SK-N-SH (cell line): Measurements from ENCODE around the gene SURF1. TPM values are rescaled to one million over a fixed set of nuclear protein-coding genes. Genes with fewer than 3 reads are reported as not detected.

Experiments
- CTCF ChIA-PET: fragments of 300-600, 350-600 bp; formaldehyde crosslinking; extraction: SDS; loops from one replicate; lab custom pipeline; 2021; lab: Yijun Ruan, JAX
- POLR2A ChIA-PET: fragments of 350-600 bp; sonication (Branson Sonifier 250); formaldehyde crosslinking; extraction: SDS; loops from one replicate; lab custom pipeline; 2020; ENCODE audit warnings: antibody characterized with exemption, inconsistent platforms; lab: Yijun Ruan, JAX
- DNase-seq: peaks from one replicate; pipeline ENCODE4 v3.0.0; 2012
- H2AFZ ChIP-seq: fragments of 200-600 bp; sonication (generic); 2 replicates; pipeline ENCODE4 v1.8.1; 2016; ENCODE audit warnings: antibody characterized with exemption, mild to moderate bottlenecking, low read depth
- H3F3A ChIP-seq: fragments of 200-600 bp; sonication (generic); replicated peaks from 2 replicates; pipeline ENCODE3; 2016; ENCODE audit warnings: antibody characterized with exemption, mild to moderate bottlenecking; ENCODE audit not compliant: insufficient read depth
- H3K27ac ChIP-seq, 2 experiments: fragments of 200-500 bp in 1 of 2; fragments of 200-600 bp in 1 of 2; sonication (Bioruptor generic) in 1 of 2; sonication (generic), shearing (Covaris generic) in 1 of 2; 2 replicates each; pipeline versions ENCODE4 v1.5.1 to v1.6.1; 2014 to 2016; ENCODE audit warnings: low read depth in 2 of 2, inconsistent platforms in 1 of 2, low read length in 1 of 2, mild to moderate bottlenecking in 1 of 2, mixed read lengths in 1 of 2
- H3K27me3 ChIP-seq: fragments of 200-600 bp; sonication (generic), shearing (Covaris generic); 2 replicates; pipeline ENCODE4 v1.6.1; 2016; ENCODE audit warnings: mixed run types; ENCODE audit not compliant: insufficient read depth
- H3K36me3 ChIP-seq, 2 experiments: fragments of 200-500 bp in 1 of 2; fragments of 200-600 bp in 1 of 2; sonication (Bioruptor generic) in 1 of 2; sonication (generic) in 1 of 2; replicated peaks in 1 of 2; 2 replicates each; pipeline versions ENCODE3 to v1.5.1; 2014 to 2016; ENCODE audit warnings: low read length in 1 of 2, mild to moderate bottlenecking in 1 of 2; ENCODE audit not compliant: insufficient read depth in 2 of 2, control insufficient read depth in 1 of 2
- H3K4me1 ChIP-seq, 2 experiments: fragments of 200-500 bp in 1 of 2; fragments of 200-600 bp in 1 of 2; sonication (Bioruptor generic) in 1 of 2; sonication (generic), shearing (Covaris generic) in 1 of 2; 2 replicates each; pipeline versions ENCODE4 v1.5.1 to v1.6.1; 2014 to 2016; ENCODE audit warnings: low read depth in 1 of 2, low read length in 1 of 2, mixed run types in 1 of 2; ENCODE audit not compliant: insufficient read depth in 2 of 2, control insufficient read depth in 1 of 2
- H3K4me2 ChIP-seq: fragments of 200-600 bp; sonication (generic), shearing (Covaris generic); 2 replicates; pipeline ENCODE4 v1.6.1; 2017; ENCODE audit warnings: mixed run types
- H3K4me3 ChIP-seq, 2 experiments: fragments of 200-500 bp in 1 of 2; fragments of 200-600 bp in 1 of 2; sonication (Bioruptor generic) in 1 of 2; sonication (generic), shearing (Covaris generic) in 1 of 2; 2 replicates each; pipeline versions ENCODE4 v1.5.1 to v1.8.1; 2014 to 2016; ENCODE audit warnings: low read depth in 2 of 2, inconsistent platforms in 1 of 2, low read length in 1 of 2, mild to moderate bottlenecking in 1 of 2, mixed read lengths in 1 of 2, moderate library complexity in 1 of 2
- H3K79me2 ChIP-seq: fragments of 200-600 bp; sonication (generic); 2 replicates; pipeline ENCODE4 v1.8.1; 2017; ENCODE audit warnings: mild to moderate bottlenecking; ENCODE audit not compliant: insufficient read depth
- H3K9ac ChIP-seq: fragments of 200-600 bp; sonication (generic); 2 replicates; pipeline ENCODE4 v1.6.1; 2017; ENCODE audit warnings: mixed run types
- H3K9me2 ChIP-seq: fragments of 200-600 bp; sonication (generic); 2 replicates; pipeline ENCODE4 v1.6.1; 2017; ENCODE audit warnings: mixed run types
- H3K9me3 ChIP-seq: fragments of 200-600 bp; sonication (generic); 2 replicates; pipeline ENCODE4 v1.6.1; 2017; ENCODE audit warnings: mixed run types, mild to moderate bottlenecking, moderate library complexity
- H4K20me1 ChIP-seq: fragments of 200-600 bp; sonication (generic); 2 replicates; pipeline ENCODE4 v1.6.1; 2017; ENCODE audit warnings: mild to moderate bottlenecking, mixed run types; ENCODE audit not compliant: insufficient read depth
- CTCF ChIP-seq: fragments of 200-600 bp; sonication (generic); IDR thresholded peaks from 2 replicates; pipeline ENCODE4 v1.6.1; 2017; ENCODE audit warnings: antibody characterized with exemption, mild to moderate bottlenecking, moderate library complexity
- ELF1 ChIP-seq: IDR thresholded peaks from 2 replicates; pipeline ENCODE4 v1.4.0; 2012
- EP300 ChIP-seq, 2 experiments: IDR thresholded peaks; 2 replicates each; pipeline versions ENCODE4 v1.4.0 to v1.6.1; 2012; ENCODE audit warnings: borderline replicate concordance in 1 of 2, low read depth in 1 of 2, low read length in 1 of 2
- EZH2phosphoT487 ChIP-seq: fragments of 200-600 bp; sonication (generic); IDR thresholded peaks from 2 replicates; pipeline ENCODE4 v1.6.1; 2017; ENCODE audit warnings: low read depth, mixed run types, mild to moderate bottlenecking, antibody characterized with exemption, moderate library complexity, borderline replicate concordance
- FOSL2 ChIP-seq: IDR thresholded peaks from 2 replicates; pipeline ENCODE4 v1.4.0; 2012; ENCODE audit warnings: low read depth, mild to moderate bottlenecking, moderate library complexity, borderline replicate concordance
- FOXJ3 ChIP-seq: sonication (generic); formaldehyde crosslinking; IDR thresholded peaks from 2 replicates; pipeline ENCODE4 v1.5.1; 2020; ENCODE audit warnings: mild to moderate bottlenecking, missing genetic modification reagents
- GABPA ChIP-seq: IDR thresholded peaks from 2 replicates; pipeline ENCODE4 v1.4.0; 2012; ENCODE audit warnings: low read depth, mild to moderate bottlenecking
- IRF3 ChIP-seq: fragments of 150-350 bp; IDR thresholded peaks from 2 replicates; pipeline ENCODE4 v1.6.1; 2016; ENCODE audit warnings: mild to moderate bottlenecking, low read depth, low read length
- MAX ChIP-seq: IDR thresholded peaks from 2 replicates; pipeline ENCODE4 v1.4.0; 2012; ENCODE audit warnings: low read depth
- MEF2A ChIP-seq: IDR thresholded peaks from 2 replicates; pipeline ENCODE4 v1.4.0; 2012; ENCODE audit warnings: low read depth, borderline replicate concordance
- MXI1 ChIP-seq: IDR thresholded peaks from 2 replicates; pipeline ENCODE4 v1.6.1; 2012; ENCODE audit warnings: mild to moderate bottlenecking, low read depth, low read length, improper control_type of control experiment
- NFIC ChIP-seq: IDR thresholded peaks from 2 replicates; pipeline ENCODE4 v1.4.0; 2012; ENCODE audit warnings: borderline replicate concordance
- NRF1 ChIP-seq: IDR thresholded peaks from 2 replicates; pipeline ENCODE4 v1.6.1; 2012; ENCODE audit warnings: low read depth, mild to moderate bottlenecking, low read length
- POLR2AphosphoS5 ChIP-seq: IDR thresholded peaks from 2 replicates; pipeline ENCODE4 v1.6.1; 2012; ENCODE audit warnings: low read depth, low read length
- RCOR1 ChIP-seq: fragments of 150-350 bp; IDR thresholded peaks from 2 replicates; pipeline ENCODE4 v1.6.1; 2017; ENCODE audit warnings: antibody characterized with exemption, low read length
- SIN3A ChIP-seq: IDR thresholded peaks from 2 replicates; pipeline ENCODE4 v1.6.1; 2012; ENCODE audit warnings: low read depth, mild to moderate bottlenecking, low read length, moderate library complexity, borderline replicate concordance
- SMC3 ChIP-seq: IDR thresholded peaks from 2 replicates; pipeline ENCODE4 v1.6.1; 2012; ENCODE audit warnings: low read depth, low read length, improper control_type of control experiment
- TCF12 ChIP-seq: IDR thresholded peaks from 2 replicates; pipeline ENCODE4 v1.4.0; 2012
- USF2 ChIP-seq: fragments of 150-350 bp; IDR thresholded peaks from 2 replicates; pipeline ENCODE4 v1.6.1; 2017; ENCODE audit warnings: antibody characterized with exemption, low read length, low read depth, borderline replicate concordance
- YY1 ChIP-seq: IDR thresholded peaks from 2 replicates; pipeline ENCODE4 v1.4.0; 2012; ENCODE audit warnings: low read depth, mild to moderate bottlenecking
- WGBS: methylation state at CpG from one replicate; pipeline ENCODE4 v1.1.6; 2017; ENCODE audit warnings: low lambda C conversion rate; 5-methylcytosine and 5-hydroxymethylcytosine counted together
- polyA plus RNA-seq, 3 experiments: library from polyadenylated mRNA; depleted of rRNA; stranded (reverse); fragments of >200 nt; gene quantifications; 2 replicates each; pipeline ENCODE4 v1.2.3, GENCODE V29; 2012

Gene SURF1
- polyA plus RNA-seq, 1 of the 3 experiments (the other 2 are of a cell fraction): 103 TPM

- Histone ChIP-seq H3K27ac (no peak overlapping the region), H3K36me3 (no peaks in the 10 kb centered on the region), H2AFZ (no peak overlapping the region), H3K4me2 (no peak overlapping the region), H3F3A (no peaks in the 10 kb centered on the region), H3K27me3 (no peaks in the 10 kb centered on the region), H3K4me3 (no peak overlapping the region), H4K20me1 (no peaks in the 10 kb centered on the region), H3K9me2 (no peaks in the 10 kb centered on the region)
- ChIA-PET CTCF (interaction anchor here (1.2 to 1.3 kb wide), 2 partner anchors 100 to 102 kb away, joined by 4 to 6 read pairs; no protein-coding TSS in a partner anchor), POLR2A (no interaction called here)
- 81% methylated on average over 13 of the region's 17 CpGs for whole genome bisulfite sequencing
- TF ChIP-seq USF2: no peak
- no peak for TF ChIP-seq SIN3A
- TF ChIP-seq MEF2A: no peak
- TF ChIP-seq, all 33 proteins: peak for 0
- Histone ChIP-seq H3K9ac (no peak overlapping the region), H3K9me3 (no peaks in the 10 kb centered on the region), H3K79me2 (no peaks in the 10 kb centered on the region), H3K4me1 (no peaks in the 10 kb centered on the region)
- no peak for DNase-seq
These were observed 28.5 kb upstream of the SURF1 start for GRCh38 chr9:133384736-133385321.

- H3K4me3 ChIP-seq: no peak overlapping the region
- no peaks in the 10 kb centered on the region for H3K4me1 ChIP-seq
- no peaks in the 10 kb centered on the region for H3K36me3 ChIP-seq
- no peak overlapping the region for H3K9ac ChIP-seq
- no peak overlapping the region for H2AFZ ChIP-seq
- WGBS: 96% methylated on average over 3 of the region's 3 CpGs
- no peak overlapping the region for H3K27ac ChIP-seq
- CTCF ChIA-PET: interaction anchor here (1.2 kb wide), 1 partner anchor 101 kb away, joined by 6 read pairs; no protein-coding TSS in a partner anchor
- no peaks in the 10 kb centered on the region for H4K20me1 ChIP-seq
- H3F3A ChIP-seq: no peaks in the 10 kb centered on the region
- H3K9me2 ChIP-seq: no peaks in the 10 kb centered on the region
- TF ChIP-seq MXI1 (no peak), YY1 (no peak), TCF12 (no peak), NFIC (no peak), ELF1 (no peak), POLR2AphosphoS5 (no peak), EZH2phosphoT487 (no peak), SIN3A (no peak), GABPA (no peak), SMC3 (no peak), FOXJ3 (no peak), MAX (no peak), IRF3 (no peak), CTCF (no peak), USF2 (no peak), EP300 (IDR thresholded peaks at IDR 0.05; ENCODE audit: borderline replicate concordance in 1 of 2, low read depth in 1 of 2, low read length in 1 of 2) (no peak), FOSL2 (no peak), MEF2A (no peak), NRF1 (no peak), RCOR1 (no peak)
- H3K9me3 ChIP-seq: no peaks in the 10 kb centered on the region
- POLR2A ChIA-PET: no interaction called here
- no peak overlapping the region for H3K4me2 ChIP-seq
- H3K79me2 ChIP-seq: no peaks in the 10 kb centered on the region
- DNase-seq: no peak
- H3K27me3 ChIP-seq: no peaks in the 10 kb centered on the region
These were observed 27.2 kb upstream of the SURF1 start for GRCh38 chr9:133383438-133383837.
